BJ (cell line): ENCODE measurements around the gene NRP2. TPM values are rescaled to one million over a fixed set of nuclear protein-coding genes. Genes with fewer than 3 reads are reported as not detected.
A peak's percentile ranks its signal among the peaks of the same experiment; 100 is the strongest.

Experiments used
- CTCF ChIA-PET: fragments of 350-600 bp; formaldehyde crosslinking; extraction: SDS; loops from one replicate; lab custom pipeline; 2021; ENCODE audit warnings: antibody characterized with exemption, inconsistent platforms; lab: Yijun Ruan, JAX
- POLR2A ChIA-PET: fragments of 300-600 bp; sonication (Branson Sonifier 250); formaldehyde crosslinking; extraction: SDS; loops from one replicate; lab custom pipeline; 2021; ENCODE audit warnings: antibody characterized with exemption; lab: Charles Lee
- DNase-seq: peaks from one replicate; pipeline ENCODE4 v3.0.0-alpha.2; 2011; ENCODE audit warnings: low read depth
- H3K27me3 ChIP-seq: 2 replicates; pipeline ENCODE4 v1.6.0; 2011; ENCODE audit warnings: low read length; ENCODE audit not compliant: control insufficient read depth, insufficient read depth
- H3K36me3 ChIP-seq: 2 replicates; pipeline ENCODE4 v1.5.1; 2011; ENCODE audit warnings: low read length; ENCODE audit not compliant: control insufficient read depth, insufficient read depth
- H3K4me3 ChIP-seq: 2 replicates; pipeline ENCODE4 v1.5.1; 2011; ENCODE audit warnings: low read depth, mild to moderate bottlenecking, control low read depth, low read length
- polyA plus RNA-seq: library from polyadenylated mRNA; depleted of rRNA; stranded (reverse); fragments of >200 nt; gene quantifications from 2 replicates; pipeline ENCODE4 v1.2.3, GENCODE V29; 2011
- TF ChIP-seq, protein P1 (sequence below): IDR thresholded peaks from 2 replicates; pipeline ENCODE4 v1.5.1; 2011; ENCODE audit warnings: low read depth, mild to moderate bottlenecking, control low read depth, inconsistent platforms, low read length, moderate library complexity; ENCODE audit not compliant: insufficient read depth

NRP2 gene
- polyA plus RNA-seq, 1 experiment, result 19.7 TPM

GRCh38 chr2:205646680-205647079 lies 35.6 kb upstream of the NRP2 start:
- CTCF ChIA-PET, result no interaction called here
- H3K27me3 ChIP-seq, result no peaks in the 10 kb centered on the region
- TF ChIP-seq, protein P1, sequence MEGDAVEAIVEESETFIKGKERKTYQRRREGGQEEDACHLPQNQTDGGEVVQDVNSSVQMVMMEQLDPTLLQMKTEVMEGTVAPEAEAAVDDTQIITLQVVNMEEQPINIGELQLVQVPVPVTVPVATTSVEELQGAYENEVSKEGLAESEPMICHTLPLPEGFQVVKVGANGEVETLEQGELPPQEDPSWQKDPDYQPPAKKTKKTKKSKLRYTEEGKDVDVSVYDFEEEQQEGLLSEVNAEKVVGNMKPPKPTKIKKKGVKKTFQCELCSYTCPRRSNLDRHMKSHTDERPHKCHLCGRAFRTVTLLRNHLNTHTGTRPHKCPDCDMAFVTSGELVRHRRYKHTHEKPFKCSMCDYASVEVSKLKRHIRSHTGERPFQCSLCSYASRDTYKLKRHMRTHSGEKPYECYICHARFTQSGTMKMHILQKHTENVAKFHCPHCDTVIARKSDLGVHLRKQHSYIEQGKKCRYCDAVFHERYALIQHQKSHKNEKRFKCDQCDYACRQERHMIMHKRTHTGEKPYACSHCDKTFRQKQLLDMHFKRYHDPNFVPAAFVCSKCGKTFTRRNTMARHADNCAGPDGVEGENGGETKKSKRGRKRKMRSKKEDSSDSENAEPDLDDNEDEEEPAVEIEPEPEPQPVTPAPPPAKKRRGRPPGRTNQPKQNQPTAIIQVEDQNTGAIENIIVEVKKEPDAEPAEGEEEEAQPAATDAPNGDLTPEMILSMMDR, result no peak
- POLR2A ChIA-PET, result no interaction called here
- no peak for DNase-seq
- no peaks in the 10 kb centered on the region for H3K36me3 ChIP-seq
- no peak overlapping the region for H3K4me3 ChIP-seq

DNA sequence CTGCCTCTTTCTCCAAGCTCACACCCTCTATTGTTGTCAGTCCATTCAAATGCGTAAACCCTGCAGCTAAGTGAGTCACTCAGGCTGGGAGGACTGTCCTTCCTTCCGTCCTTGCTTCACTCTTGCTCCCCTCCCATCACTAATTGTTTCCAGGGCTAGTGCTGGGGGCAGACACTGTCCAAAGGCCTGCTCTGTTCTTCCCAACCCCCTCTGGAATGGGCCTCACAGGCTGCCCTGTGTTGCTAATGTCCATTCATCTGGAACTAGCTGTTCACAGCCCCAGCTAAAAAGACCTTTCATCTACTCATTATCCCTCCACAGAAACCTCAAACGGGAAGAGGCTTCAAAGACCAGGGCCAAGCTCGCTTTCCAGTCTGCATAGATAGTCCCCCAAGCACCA lies 31.9 kb upstream of the NRP2 start:
- Histone ChIP-seq H3K4me3 (no peak overlapping the region), H3K36me3 (no peaks in the 10 kb centered on the region), H3K27me3 (no peaks in the 10 kb centered on the region)
- TF ChIP-seq, protein P1, result no peak
- peak; percentile 81 for DNase-seq
- CTCF ChIA-PET, result interaction anchor here (2.1 kb wide), 1 partner anchor 10 kb away, joined by 4 read pairs; no protein-coding TSS in a partner anchor
- POLR2A ChIA-PET, result interaction anchor here (0.6 kb wide), 2 partner anchors 76 to 393 kb away, joined by 6 to 8 read pairs; no protein-coding TSS in a partner anchor

- Histone ChIP-seq H3K36me3 (no peaks in the 10 kb centered on the region), H3K4me3 (no peak overlapping the region), H3K27me3 (no peaks in the 10 kb centered on the region)
- POLR2A ChIA-PET, result interaction anchor here (0.6 kb wide), 1 partner anchor 393 kb away, joined by 6 read pairs; no protein-coding TSS in a partner anchor
- no peak for DNase-seq
- TF ChIP-seq, protein P1, result no peak
- CTCF ChIA-PET, result interaction anchor here (2.1 kb wide), 1 partner anchor 9 kb away, joined by 4 read pairs; no protein-coding TSS in a partner anchor
Observed at GRCh38 chr2:205650931-205651330, 31.4 kb upstream of the NRP2 start.

- Histone ChIP-seq H3K4me3 (no peak overlapping the region), H3K27me3 (no peaks in the 10 kb centered on the region), H3K36me3 (no peaks in the 10 kb centered on the region)
- TF ChIP-seq, protein P1, result no peak
- no peak for DNase-seq
- CTCF ChIA-PET, result interaction anchor here (2.1 kb wide), 1 partner anchor 8 kb away, joined by 4 read pairs; no protein-coding TSS in a partner anchor
- POLR2A ChIA-PET, result no interaction called here
Observed at GRCh38 chr2:205651719-205652118, 30.6 kb upstream of the NRP2 start.

GRCh38 chr2:205654878-205655605 lies 27.3 kb upstream of the NRP2 start:
- Histone ChIP-seq H3K4me3 (no peak overlapping the region), H3K36me3 (no peaks in the 10 kb centered on the region), H3K27me3 (no peaks in the 10 kb centered on the region)
- POLR2A ChIA-PET, result no interaction called here
- TF ChIP-seq, protein P1, result no peak
- DNase-seq, result no peak
- CTCF ChIA-PET, result interaction anchor here (0.8 to 2.0 kb wide), 3 partner anchors 20 to 379 kb away, joined by 3 to 8 read pairs (median 3); no protein-coding TSS in a partner anchor
